Non-pigmented ciliary epithelial cell (primary cell): ENCODE data around the gene RCVRN.

Experiments used
- DNase-seq: peaks from one replicate; pipeline ENCODE4 v3.0.0-alpha.2; 2010; ENCODE audit warnings: low read depth

RCVRN gene

GRCh38 chr17:9898812-9899211, 6.3 kb downstream of the RCVRN start:
- no peak for DNase-seq

GRCh38 chr17:9897372-9897968, 7.6 kb downstream of the RCVRN start:
- no peak for DNase-seq

GRCh38 chr17:9895923-9896322, 9.1 kb downstream of the RCVRN start:
- DNase-seq, result no peak

- DNase-seq, result no peak
These were observed 10.8 kb downstream of the RCVRN start for GRCh38 chr17:9894231-9894630.

GRCh38 chr17:9893411-9894012, 11.6 kb downstream of the RCVRN start:
- no peak for DNase-seq

- no peak for DNase-seq
These were observed 14.9 kb downstream of the RCVRN start for GRCh38 chr17:9890124-9890523.

GRCh38 chr17:9887508-9887907, 17.6 kb downstream of the RCVRN start:
- no peak for DNase-seq

GRCh38 chr17:9886141-9886930, 18.7 kb downstream of the RCVRN start:
- no peak for DNase-seq

- DNase-seq, result no peak
These were observed 21.6 kb downstream of the RCVRN start for GRCh38 chr17:9883451-9883850.

GRCh38 chr17:9880582-9880999, 24.5 kb downstream of the RCVRN start:
- DNase-seq, result no peak

- DNase-seq, result no peak
These were observed 26.1 kb downstream of the RCVRN start for GRCh38 chr17:9878786-9879525.

GRCh38 chr17:9878356-9878755, 26.7 kb downstream of the RCVRN start:
- no peak for DNase-seq

GRCh38 chr17:9875441-9875840, 29.6 kb downstream of the RCVRN start:
- DNase-seq, result no peak

- no peak for DNase-seq
These were observed 30.3 kb downstream of the RCVRN start for GRCh38 chr17:9874722-9875121.

GRCh38 chr17:9872852-9873251, 32.2 kb downstream of the RCVRN start:
- no peak for DNase-seq

GRCh38 chr17:9868552-9868951, 36.5 kb downstream of the RCVRN start:
- DNase-seq, result no peak

GRCh38 chr17:9865586-9865985, 39.5 kb downstream of the RCVRN start:
- DNase-seq, result no peak

- no peak for DNase-seq
These were observed 42.1 kb downstream of the RCVRN start for GRCh38 chr17:9862949-9863348.

GRCh38 chr17:9862220-9862619, 42.9 kb downstream of the RCVRN start:
- DNase-seq, result no peak

GRCh38 chr17:9860851-9861250, 44.2 kb downstream of the RCVRN start:
- no peak for DNase-seq

- no peak for DNase-seq
These were observed 45.3 kb downstream of the RCVRN start for GRCh38 chr17:9859781-9860180.

GRCh38 chr17:9855036-9855435, 50.0 kb downstream of the RCVRN start:
- DNase-seq, result no peak

- DNase-seq, result no peak
These were observed 50.8 kb downstream of the RCVRN start for GRCh38 chr17:9854255-9854654.
